Stimulated activated CD8-positive, alpha-beta memory T cell treated with anti-CD3 and anti-CD28 coated beads, Interleukin-15, amount 100 ng/mL, for 1 hour (primary cell): ENCODE data around the gene SLC2A2.

ENCODE experiments used
- DNase-seq: peaks from one replicate; pipeline ENCODE4 v3.0.0-alpha.2; 2020; ENCODE audit warnings: low read depth

The SLC2A2 gene

DNA sequence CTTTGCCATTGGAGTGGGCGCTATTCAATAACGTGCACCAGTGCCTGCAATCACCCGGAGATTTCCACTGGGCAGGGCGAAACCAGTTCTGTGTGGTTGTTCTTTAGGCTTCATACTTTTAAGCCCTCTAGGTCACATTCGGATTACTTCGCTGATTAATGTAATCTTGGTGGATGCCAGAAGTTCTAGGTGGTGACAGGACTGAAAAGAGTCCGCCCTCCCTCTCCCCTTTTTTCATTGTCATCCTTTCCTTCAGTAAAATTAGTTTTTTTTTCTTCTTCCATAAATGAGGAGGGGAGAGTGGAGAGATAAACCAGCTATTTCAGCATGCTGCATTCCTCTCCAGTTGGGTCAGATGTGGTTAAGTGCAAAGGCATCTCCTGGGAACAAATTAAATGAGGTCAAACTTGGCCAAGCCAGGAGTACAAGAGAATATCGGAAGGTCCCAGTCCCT is 2.3 kb upstream of the SLC2A2 start:
- no peak for DNase-seq

DNA sequence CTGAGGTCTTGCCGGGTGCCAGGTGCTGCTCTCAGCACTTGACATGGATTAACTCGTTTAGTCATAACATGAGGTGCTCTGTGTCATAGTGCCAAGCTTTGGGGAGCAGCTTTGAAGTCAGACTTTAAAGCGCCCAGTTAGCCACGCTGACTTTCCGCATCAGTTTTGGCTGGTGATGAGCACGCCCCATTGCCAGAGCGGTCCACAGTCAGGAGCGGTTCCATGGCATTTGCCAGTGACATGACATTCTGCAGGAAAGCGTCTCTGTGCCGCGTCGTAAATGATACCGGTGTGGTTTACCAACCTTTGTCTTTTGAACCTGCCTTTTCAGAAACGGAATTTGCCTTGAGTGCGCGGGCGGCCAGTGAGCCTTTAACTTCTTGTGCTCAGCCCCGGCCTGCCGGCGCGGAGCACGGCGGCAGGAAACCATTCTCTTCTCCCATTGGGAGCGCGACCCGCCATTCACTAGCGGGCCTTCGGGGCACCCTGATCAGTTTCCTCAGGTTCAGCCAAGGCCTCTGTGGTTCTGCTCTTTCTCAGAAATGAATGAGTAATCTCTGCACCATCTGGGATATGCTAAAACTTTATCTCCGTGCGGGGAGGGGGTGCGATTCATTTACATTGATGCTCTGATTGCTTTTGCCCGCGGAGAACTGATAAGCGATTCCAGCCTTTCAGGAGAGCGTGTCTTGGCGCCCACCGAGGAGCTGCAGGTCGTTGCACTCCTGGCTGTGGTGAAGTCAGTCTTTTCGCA is 1.7 kb upstream of the SLC2A2 start:
- no peak for DNase-seq

DNA sequence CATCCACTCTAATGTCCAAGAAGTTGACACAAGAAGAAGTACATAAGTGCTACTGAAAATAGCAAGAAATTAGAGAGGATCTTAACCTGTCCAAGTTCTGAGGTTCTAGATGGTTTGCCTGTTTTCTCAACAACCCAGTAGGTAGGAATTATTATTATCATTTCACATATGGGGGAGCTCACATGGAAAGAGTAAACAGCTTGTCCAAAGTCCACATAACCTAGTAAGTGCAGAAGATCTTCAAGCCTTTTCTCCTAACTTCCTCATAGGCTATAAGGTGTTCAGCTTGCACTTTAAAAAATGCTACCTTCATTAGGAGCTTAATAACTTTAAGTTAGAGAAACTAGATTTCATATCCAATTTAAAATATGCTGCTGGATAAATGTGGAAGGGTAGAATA is 3.0 kb downstream of the SLC2A2 start:
- DNase-seq: no peak

DNA sequence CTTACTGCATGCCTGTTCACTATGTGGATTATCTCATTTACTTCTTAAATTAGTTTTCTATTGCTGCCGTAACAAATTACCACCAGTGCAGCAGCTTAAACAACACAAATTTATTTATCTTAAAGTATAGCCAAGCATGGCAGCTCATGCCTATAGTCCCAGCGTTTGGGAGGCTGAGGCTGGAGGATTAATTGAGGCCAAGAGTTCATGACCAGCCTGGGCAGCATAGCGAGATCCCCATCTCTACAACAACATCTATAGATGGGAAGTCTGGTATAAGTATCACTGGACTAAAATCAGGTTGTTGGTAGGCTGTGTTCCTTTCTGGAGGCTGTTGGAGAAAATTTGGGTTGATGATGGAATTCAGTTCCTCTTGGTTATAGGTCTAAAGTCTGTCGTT is 5.1 kb downstream of the SLC2A2 start:
- no peak for DNase-seq

DNA sequence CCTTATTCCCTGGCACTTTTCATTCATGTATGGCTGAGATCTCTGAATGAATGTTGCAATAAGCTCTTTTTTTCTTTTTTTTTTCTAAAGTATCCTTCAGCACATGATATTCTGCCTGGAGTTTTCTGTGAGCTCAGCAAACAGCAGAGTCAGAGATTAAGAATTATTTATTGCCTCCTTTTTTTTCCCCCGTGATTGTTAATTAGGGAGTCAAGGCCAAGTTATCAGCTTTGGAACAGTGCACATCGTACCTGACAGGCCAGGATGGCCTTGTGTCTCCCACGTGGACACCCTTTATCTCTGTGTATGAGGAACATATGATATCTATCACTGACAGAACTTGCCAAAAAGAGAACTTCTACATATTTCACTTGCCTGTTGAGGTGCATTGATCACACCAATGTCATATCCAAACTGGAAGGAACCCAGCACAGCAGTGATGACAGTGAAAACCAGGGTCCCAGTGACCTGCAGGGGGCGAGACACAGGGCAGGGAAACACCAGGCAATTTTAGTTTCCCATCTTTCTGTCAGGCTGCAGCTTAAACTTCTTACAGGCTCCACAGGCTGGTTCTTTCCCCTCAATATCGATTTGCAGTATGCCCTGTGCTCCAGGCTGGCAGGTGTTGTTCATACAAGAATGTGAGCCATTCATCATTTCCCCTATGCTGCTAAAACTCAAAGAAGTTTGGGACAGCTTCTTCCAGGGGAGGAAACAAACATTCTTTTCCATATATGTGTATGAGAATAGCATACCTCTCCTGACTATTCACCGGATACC is 8.2 kb downstream of the SLC2A2 start:
- no peak for DNase-seq

DNA sequence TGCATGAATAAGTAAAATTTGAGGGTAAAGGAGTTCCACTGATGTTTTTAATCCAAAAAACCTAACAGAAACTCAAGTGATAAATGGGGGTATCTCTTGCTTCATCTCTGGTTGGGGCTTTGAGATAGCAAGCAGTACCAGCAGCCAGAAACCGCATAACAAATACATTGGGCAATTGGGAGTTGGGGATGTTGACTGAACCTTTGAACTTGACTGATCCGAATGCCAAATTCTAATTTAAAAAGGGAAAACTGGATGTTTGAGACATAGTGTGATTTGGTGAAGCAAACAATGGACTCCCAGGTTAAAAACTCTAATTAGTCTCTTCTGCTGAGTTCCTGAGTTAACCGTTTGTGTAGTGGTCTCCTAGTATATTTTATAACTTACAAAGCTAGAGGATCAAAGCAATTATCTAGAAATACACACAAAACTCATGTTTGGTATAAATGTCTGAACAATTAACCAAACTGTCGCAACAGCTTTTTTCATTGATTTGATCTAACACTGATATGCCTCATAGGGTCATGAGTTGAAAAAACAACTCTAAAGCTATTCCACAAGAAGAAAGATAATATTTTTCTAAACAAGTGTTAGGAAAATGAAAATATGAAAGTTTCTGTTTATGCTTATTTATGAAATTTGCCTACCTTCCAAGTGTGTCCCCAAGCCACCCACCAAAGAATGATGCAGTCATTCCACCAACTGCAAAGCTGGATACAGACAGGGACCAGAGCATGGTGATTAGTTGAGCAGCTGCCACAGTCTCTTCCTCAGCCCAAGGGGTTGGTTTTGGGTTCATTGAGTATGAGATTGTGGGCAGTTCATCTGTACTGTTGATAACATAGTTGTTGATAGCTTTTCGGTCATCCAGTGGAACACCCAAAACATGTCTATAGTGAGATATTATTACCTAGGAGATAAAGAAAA is 12.4 kb downstream of the SLC2A2 start:
- no peak for DNase-seq

DNA sequence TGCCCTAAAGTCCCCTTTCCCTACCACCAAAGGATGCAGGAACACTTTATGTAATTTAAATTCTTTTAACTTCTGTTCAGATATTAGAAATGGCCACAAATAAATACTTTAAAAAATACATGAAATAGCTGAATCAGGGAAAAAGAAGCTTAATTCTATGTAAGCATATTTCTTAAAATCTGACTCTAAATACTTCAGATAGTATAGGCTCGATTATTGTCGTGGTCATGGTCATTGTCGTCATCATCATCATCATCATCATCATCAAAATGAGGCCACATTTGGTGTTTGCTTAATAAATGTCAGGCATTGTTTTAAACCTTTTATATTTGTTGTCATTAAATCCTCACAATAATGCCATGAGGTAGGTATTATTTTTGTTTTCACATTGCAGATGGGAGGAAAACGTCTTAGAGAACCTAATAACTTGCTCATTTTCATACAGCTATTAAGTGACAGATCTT is 14.6 kb downstream of the SLC2A2 start:
- DNase-seq: no peak

DNA sequence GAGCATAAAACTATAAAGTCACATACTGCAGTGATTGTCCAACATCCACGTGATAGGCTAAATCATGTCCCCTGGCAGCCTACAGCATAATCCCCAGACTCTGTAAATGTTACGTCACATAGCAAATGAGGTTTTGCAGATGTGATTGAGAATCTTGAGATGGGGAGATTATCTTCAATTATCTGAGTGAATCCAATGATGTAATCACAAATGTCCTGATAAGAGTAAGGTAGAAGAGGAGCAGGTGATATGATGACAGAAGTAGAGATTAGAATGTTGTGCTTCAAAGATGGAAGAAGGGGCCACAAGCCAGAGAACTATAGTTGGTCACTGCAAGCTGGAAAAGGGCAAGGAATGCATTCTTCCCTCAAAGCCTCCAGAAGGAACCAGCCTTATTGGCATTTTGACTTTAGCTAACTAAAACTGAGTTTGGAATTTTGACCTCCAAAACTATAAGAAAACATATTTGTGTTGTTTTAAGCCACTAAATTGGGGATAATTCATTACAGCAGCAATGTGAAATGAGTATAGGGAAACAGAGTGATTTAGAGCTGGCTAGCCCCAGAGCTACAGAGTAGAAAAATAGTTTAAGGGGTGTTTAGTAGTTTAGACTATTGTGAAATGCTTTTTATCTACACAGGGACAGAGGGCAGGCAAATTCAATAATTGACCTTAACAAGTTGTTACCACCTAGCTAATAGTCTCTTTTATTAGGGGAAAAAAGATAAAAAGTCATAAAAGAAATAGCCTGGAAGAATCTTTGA is 15.2 kb downstream of the SLC2A2 start:
- DNase-seq: no peak

DNA sequence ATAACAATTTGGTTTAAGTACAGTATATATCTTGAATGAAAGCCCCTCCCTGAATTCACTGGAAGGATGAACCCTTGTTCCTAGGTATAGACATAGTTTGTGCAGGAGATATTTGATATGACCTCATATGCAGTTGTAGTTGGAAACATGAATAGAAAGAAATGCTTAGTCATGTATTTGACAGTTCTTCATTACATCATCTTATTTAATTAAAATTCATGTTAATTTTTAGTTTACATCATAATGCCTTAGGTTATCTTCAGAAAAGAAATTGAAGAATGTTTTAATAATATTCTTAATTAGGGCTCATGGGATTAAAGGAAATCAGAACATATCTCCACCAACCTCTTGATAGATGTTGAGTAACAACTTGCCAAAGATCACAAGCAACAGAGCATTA is 19.2 kb downstream of the SLC2A2 start:
- no peak for DNase-seq

DNA sequence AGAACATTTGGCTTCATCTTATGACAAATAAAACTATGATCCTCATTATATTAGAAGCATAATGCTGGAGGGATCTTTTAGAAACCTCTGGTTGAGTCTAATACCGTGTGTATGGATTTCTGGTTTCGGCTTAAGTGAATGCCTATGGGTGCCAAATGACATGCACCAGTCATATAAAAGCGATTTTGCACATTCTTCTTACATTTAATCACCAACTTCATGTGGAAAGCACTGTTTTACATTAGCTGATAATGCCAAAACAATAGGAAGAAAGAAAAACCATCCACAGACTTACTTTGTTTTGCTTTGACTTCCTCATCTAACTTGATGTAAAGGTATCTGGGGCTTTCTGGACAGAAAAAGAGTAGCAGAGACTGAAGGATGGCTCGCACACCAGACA is 20.9 kb downstream of the SLC2A2 start:
- no peak for DNase-seq

DNA sequence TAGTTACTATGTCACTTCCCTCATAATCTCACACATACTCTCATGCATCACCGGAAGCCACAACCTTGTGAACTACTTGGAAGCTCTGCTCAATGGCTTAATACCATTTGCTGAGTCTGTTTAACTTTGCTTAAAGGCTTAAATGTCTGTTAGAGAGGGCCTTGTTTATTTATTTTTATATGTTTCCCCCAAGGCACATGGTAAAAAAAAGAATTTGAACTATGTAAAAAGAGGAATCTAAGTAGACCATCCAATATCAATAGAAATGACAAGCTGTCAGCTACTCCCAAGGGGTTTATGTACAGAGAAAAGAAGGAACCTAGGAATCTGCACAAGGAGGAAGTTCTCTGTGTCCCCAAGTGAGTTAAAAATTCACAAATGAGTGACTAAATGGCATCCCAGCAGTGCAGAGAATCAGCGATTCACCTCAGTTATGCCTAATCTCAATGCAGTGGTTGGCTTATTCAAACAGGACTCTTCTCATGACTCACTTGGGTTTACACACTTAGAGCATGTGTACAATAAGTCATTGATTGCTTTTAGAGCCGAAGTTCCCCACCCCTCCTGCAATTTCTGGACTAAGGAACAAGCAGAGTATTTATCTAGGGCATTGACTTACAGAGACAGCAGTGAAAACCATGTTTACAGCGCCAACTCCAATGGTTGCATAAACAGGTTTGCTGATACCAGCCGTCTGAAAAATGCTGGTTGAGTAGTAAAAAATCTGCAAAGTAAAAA is 24.4 kb downstream of the SLC2A2 start:
- no peak for DNase-seq

DNA sequence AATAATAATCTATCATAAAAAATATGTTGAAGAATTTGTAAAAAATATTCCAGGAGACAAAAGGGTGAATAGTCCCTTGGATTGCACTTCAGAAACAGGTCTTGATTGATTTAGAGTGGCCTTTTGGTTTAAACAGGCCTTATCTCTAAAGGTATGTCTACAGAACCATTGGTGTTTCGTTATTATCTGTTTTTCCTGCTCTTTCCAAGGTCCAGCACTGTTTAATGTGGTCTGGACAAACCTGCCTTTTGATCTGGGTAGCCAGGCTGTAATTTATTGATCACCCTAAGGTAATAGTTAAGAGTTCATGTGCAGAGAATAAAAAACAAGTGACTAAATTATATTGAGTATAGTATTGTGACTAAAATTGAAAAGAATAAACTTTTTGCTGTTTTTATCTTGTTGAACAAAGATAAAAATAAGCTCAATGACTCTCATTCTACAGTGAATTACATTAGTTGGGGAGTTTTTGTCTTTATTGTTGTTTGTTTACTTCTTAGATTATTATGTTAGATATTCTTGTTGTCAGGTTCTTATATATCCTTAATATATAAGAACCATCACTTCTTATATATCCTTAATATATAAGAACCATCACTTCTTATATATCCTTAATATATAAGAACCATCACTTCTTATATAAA is 25.1 kb downstream of the SLC2A2 start:
- DNase-seq: no peak

DNA sequence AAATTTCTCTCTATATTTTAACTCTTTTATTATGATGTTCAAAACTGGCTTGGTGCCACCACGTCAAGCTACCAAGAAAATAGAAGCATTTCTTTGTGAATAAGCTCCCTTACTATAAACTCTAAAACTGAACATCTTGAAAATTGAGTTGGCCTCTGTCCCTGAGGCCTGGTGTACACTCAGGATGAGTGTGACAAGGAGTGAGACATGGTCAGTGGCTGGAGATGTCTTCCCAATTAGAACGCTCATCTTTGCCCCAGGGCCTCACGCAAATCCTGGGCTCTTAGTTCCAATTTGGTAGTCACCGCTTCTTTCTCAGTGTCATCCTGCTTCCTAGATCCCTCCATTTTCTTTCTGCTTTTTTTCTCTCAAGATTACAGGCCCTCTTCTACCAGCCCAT is 26.2 kb downstream of the SLC2A2 start:
- no peak for DNase-seq

DNA sequence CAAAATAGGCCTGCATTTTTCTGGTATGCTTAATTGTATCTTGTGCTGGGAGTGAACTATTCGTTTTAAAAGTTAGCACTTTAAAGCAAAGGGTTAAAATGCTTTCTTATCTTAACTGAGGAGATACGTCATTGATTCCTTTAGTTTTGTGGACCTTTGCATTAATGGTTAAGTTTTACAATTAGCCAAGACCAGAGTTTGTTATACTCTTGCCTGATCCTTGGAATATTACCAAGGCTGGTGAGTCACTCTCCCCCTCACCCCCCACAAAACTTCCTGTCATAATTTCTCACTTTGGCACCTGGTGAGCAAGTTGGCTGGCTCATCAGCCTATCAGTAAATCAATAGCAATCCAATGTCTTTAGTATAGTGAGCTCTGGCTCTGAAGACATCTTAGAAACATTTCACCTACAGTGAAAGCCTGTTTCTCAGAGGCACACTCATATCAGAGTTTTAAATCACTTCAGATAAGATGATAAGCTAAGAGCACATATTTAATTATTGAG is 26.7 kb downstream of the SLC2A2 start:
- no peak for DNase-seq

DNA sequence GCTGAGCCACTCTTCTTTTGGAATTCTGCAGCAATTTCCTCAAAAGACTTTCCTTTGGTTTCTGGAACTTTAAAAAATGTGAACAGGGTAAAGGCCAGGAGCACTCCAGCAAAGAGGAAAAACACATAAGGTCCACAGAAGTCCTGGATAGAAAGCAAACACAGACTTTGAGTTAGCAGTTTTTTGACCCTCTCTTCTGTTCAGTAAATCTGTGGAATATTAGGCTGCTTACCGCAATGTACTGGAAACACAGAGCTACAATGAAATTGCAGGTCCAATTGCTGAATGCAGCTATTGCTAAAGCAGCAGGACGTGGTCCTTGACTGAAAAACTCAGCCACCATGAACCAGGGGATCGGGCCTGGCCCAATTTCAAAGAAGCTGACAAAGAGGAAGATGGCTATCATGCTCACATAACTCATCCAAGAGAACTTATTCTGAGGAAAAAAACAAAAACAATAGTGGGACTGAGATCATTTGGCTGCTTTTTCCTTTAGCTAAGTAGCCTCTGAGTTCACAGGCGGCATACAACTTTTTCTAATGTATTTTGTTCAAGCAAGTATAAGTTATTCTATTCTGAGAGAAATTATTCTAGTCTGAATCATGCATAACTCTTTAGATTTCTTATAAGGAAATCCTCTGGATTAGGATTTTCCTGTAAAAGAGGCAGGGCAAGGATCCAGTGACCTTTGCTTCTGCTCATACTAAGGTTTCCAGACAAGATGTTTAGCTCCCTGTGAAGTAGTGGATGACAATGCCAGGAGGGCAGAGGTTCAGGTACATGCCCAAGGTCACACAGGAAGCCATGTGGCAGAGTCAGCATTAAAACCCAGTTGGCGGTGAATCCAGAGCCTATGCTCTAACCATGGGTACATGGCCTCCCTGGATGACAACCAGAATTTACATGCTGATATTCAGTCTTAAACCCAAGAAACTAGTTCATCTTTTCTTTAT is 28.3 kb downstream of the SLC2A2 start:
- no peak for DNase-seq

DNA sequence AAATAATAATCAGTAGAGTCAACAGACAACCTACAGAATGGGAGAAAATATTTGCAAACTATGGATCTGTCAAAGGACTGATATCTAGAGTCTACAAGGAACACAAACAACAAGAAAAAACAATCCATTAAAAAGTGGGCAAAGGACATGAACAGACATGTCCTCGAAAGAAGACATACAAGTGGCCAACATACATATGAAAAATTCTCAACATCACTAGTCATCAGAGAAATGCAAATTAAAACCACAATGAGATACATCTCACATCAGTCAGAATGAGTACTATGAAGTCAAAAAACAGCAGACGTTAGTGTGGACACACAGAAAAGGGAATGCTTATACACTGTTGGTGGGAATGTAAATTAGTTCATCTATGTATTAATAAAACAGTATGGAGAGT is 33.7 kb downstream of the SLC2A2 start:
- no peak for DNase-seq

DNA sequence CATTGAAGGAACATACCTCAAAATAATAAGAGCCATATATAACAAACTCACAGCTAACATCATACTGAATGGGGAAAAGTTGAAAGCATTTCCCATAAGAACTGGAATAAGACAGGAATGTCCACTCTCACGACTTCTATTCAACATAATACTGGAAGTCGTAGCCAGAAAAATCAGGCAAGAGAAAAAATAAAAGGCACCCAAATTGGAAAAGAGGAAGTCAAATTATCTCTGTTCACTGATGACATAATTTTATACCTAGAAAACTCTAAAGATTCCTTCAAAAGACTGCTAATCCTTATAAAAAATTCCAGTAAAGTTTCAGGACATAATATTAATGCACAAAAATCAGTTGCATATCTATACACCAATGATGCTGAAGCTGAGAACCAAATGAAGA is 34.9 kb downstream of the SLC2A2 start:
- no peak for DNase-seq

DNA sequence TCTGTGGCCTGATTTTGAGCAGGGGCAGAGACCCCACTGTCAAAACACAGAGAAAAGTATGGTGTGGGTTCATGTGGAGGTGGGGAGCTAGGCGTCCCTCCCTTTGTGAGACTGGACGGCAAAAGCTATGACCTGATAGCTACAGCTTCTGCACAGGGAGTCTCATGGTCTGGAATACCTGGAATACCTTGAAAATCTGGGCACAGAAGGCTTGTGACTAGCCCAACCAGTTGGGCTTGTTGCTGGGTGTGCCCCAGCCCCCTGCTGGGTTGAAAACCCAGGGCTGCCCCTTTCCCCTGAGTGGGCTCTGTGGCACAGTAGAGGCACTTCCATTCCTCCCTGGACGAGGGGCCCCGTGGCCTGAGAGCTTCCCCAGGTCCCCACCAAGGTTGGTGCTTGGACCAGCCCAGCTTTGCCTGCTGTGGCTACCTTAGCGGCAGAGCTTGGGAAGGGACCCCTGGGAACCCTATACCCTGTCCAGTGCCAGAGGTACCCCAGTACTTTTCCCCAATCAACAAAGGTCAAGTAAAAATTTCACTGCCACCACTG is 37.3 kb downstream of the SLC2A2 start:
- no peak for DNase-seq

DNA sequence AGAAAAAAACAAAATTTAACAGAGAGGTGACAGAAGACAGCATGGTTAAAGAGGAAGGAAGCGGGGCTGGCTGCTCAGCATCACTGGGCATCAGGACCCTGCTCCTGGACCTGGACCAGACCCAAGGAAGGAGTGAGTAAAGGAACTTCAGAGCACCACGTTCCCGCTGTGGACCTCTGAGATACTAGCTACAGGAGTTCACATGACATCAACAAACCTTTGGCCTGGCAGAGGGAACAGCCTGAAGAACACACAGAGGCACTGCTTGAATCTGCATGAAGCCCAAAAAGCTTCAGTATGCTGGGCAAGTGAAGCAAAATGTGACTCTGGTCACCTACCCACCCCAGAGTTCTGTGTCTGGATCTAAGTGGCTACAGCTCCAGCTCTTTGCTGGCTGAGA is 38.1 kb downstream of the SLC2A2 start:
- no peak for DNase-seq
